ENCODE results near the gene CAPN2.

- TF ChIP-seq POLR2A (IDR thresholded peaks at IDR 0.05) (no peak), CTCF (IDR thresholded peaks at IDR 0.05) (no peak), EP300 (IDR thresholded peaks at IDR 0.05) (no peak)
Observed at GRCh38 chr1:223739366-223740037, 27.2 kb downstream of the CAPN2 start.

Measured in suprapubic skin (tissue), 3 donors.